CD4-positive, alpha-beta T cell treated with Interleukin-12 subunit alpha and Interleukin-12 subunit beta, for 1 hour (primary cell): Measurements from ENCODE around the gene PAK2.
A peak's percentile ranks its signal among the peaks of the same experiment; 100 is the strongest.
"Not testable (repeated sequence)": the region's sequence is repeated elsewhere in the genome, so short reads cannot be mapped to it uniquely, and the experiment has no call there.

ENCODE experiments used
- DNase-seq: peaks from one replicate; pipeline ENCODE4 v3.0.0-alpha.2; 2020

The PAK2 gene

GRCh38 chr3:196849180-196849741, 109.6 kb downstream of the PAK2 start:
- no peak for DNase-seq

GRCh38 chr3:196863000-196863399, 123.3 kb downstream of the PAK2 start:
- DNase-seq = not testable (repeated sequence)

GRCh38 chr3:196867155-196867506, 127.5 kb downstream of the PAK2 start:
- no peak for DNase-seq

GRCh38 chr3:196867507-196868296, 128.0 kb downstream of the PAK2 start, which contains the start of gene SENP5:
Gene SENP5 (plus strand): TSS chr3:196867920. CDS start chr3:196885182, 17,262 bp downstream.
- DNase-seq = peak; percentile 90

- DNase-seq = peak; percentile 12
Measured at GRCh38 chr3:196868297-196868661, 128.6 kb downstream of the PAK2 start.

- no peak for DNase-seq
Measured at GRCh38 chr3:196872316-196872715, 132.7 kb downstream of the PAK2 start.

- DNase-seq = not testable (repeated sequence)
Measured at GRCh38 chr3:196874511-196875094, 134.9 kb downstream of the PAK2 start.

- no peak for DNase-seq
Measured at GRCh38 chr3:196875258-196875657, 135.6 kb downstream of the PAK2 start.
